IMR-90 (cell line): ENCODE results near the gene TSGA10.

Experiments used
- CEBPB ChIP-seq: IDR thresholded peaks from 2 replicates; pipeline ENCODE4 v1.6.1; 2012; ENCODE audit warnings: low read depth, low read length, improper control_type of control experiment
- POLR2A ChIP-seq: IDR thresholded peaks from 2 replicates; pipeline ENCODE4 v1.6.1; 2012; ENCODE audit warnings: mild to moderate bottlenecking, low read depth, low read length
- RFX5 ChIP-seq: IDR thresholded peaks from 2 replicates; pipeline ENCODE4 v1.8.0; 2012; ENCODE audit warnings: low read depth, mild to moderate bottlenecking, low read length, moderate library complexity
- SMC3 ChIP-seq: fragments of 150-350 bp; IDR thresholded peaks from 2 replicates; pipeline ENCODE4 v1.6.1; 2016; ENCODE audit warnings: low read depth, mild to moderate bottlenecking, antibody characterized with exemption, low read length, moderate library complexity

- TF ChIP-seq CEBPB (no peak), RFX5 (no peak), POLR2A (no peak), SMC3 (no peak)
Measured at GRCh38 chr2:99027856-99028255, 126.9 kb downstream of the TSGA10 start.
